ENCODE data around the gene MSMP. TPM values are rescaled to one million over a fixed set of nuclear protein-coding genes. Genes with fewer than 3 reads are reported as not detected.
A peak's percentile ranks its signal among the peaks of the same experiment; 100 is the strongest.

MSMP gene
- total and polyA plus RNA-seq, 2 donors (not counting 1 experiment from before 2014, with no cell fraction given) = 2.3 to 3.9 TPM

GRCh38 chr9:35731415-35732184, 22.5 kb downstream of the MSMP start:
- peaks cover 1 to 39% of the 10 kb centered on the region in 2 experiments for H3K36me3 ChIP-seq (replicated peaks in 1 of 2; ENCODE audit: control extremely low read depth in 1 of 2, control insufficient read depth in 1 of 2, extremely low read depth in 1 of 2, insufficient read depth in 2 of 2, low read length in 1 of 2)
- peak overlapping the region; percentile 89 for H3K4me2 ChIP-seq (replicated peaks; ENCODE audit: low read depth, low read length, poor library complexity, severe bottlenecking)
- DNase-seq (no peak), ATAC-seq (ENCODE audit: low read depth) (no peak)
- POLR2A ChIA-PET = interaction anchor here (0.6 to 4.4 kb wide), 15 partner anchors 13 to 615 kb away, joined by 3 to 29 read pairs (median 5); partner anchors contain the start of genes CCDC107, GBA2, MSMP and RGP1
- H3K9ac ChIP-seq (ENCODE audit: low read length) = peak overlapping the region; percentile 84
- peak overlapping the region; percentile 52 to 87 (median 82) for H3K4me3 ChIP-seq (ENCODE audit: control extremely low read depth in 1 of 5, extremely low read depth in 1 of 5, insufficient read depth in 1 of 5, low read depth in 2 of 5, low read length in 4 of 5)
- no peaks in the 10 kb centered on the region for H3K9me3 ChIP-seq (ENCODE audit: control extremely low read depth in 1 of 3, control insufficient read depth in 2 of 3, insufficient read depth in 1 of 3, low read length in 2 of 3)
- TF ChIP-seq CTCF (IDR thresholded peaks at IDR 0.05) (no peak), EZH2 (IDR thresholded peaks at IDR 0.05; ENCODE audit: borderline replicate concordance, insufficient read depth, low read depth, low read length, poor library complexity, severe bottlenecking) (no peak)
- no peaks in the 10 kb centered on the region for H3K27me3 ChIP-seq (replicated peaks in 1 of 4; ENCODE audit: control extremely low read depth in 1 of 4, control insufficient read depth in 3 of 4, insufficient read depth in 4 of 4, low read length in 3 of 4)
- no peak overlapping the region for H3K4me3 Mint-ChIP-seq
- no peaks in the 10 kb centered on the region for H3K27me3 Mint-ChIP-seq
- H3K27ac ChIP-seq (ENCODE audit: low read length in 2 of 2) = peak overlapping the region; percentile 69 to 92
- H3K79me2 ChIP-seq (ENCODE audit: control insufficient read depth, insufficient read depth, low read length) = peaks cover 67% of the 10 kb centered on the region
- WGBS (ENCODE audit: insufficient coverage) = under 1% methylated on average over 47 of the region's 47 CpGs
- H4K20me1 ChIP-seq (ENCODE audit: control insufficient read depth, insufficient read depth, low read length, poor library complexity, severe bottlenecking) = peaks cover 40% of the 10 kb centered on the region
- H3K27ac Mint-ChIP-seq = peak overlapping the region; percentile 96
- H3K4me1 Mint-ChIP-seq = peaks cover 12% of the 10 kb centered on the region
- intact Hi-C loops (cut with micrococcal nuclease) = loop anchor here (1.0 to 10.0 kb wide), 14 partner anchors 12 to 1914 kb away; partner anchors contain the start of genes CCDC107, CLTA, FANCG and GBA2
- no peaks in the 10 kb centered on the region for H3K9me3 Mint-ChIP-seq (ENCODE audit: insufficient read depth)
- H2AFZ ChIP-seq (ENCODE audit: insufficient read depth, low read depth, low read length, poor library complexity, severe bottlenecking) = peak overlapping the region; percentile 90
- CTCF ChIA-PET = interaction anchor here (0.8 to 9.7 kb wide), 34 partner anchors 8 to 151 kb away, joined by 3 to 142 read pairs (median 6); partner anchors contain the start of genes ARHGEF39, CCDC107, GBA2 and HINT2
- H3K4me1 ChIP-seq (ENCODE audit: control insufficient read depth in 2 of 2, insufficient read depth in 2 of 2, low read length in 2 of 2) = peaks cover 59 to 67% of the 10 kb centered on the region in 2 donors
